ENCODE measurements around the gene PEX16.
A peak's percentile ranks its signal among the peaks of the same experiment; 100 is the strongest.

PEX16 gene

GRCh38 chr11:45936511-45937054 lies 18.9 kb upstream of the PEX16 start:
- CTCF ChIA-PET: interaction anchor here (0.7 to 1.3 kb wide), 5 partner anchors 10 to 92 kb away, joined by 3 to 4 read pairs (median 3); partner anchors contain the start of genes LARGE2 and PEX16
- POLR2A ChIA-PET: no interaction called here
- Histone ChIP-seq H3K4me1 (ENCODE audit: control extremely low read depth in 1 of 4, control insufficient read depth in 4 of 4, insufficient read depth in 4 of 4, low read length in 3 of 4) (no peaks in the 10 kb centered on the region), H3K27me3 (replicated peaks in 2 of 5; ENCODE audit: control insufficient read depth in 4 of 5, insufficient read depth in 5 of 5, low read length in 4 of 5) (no peaks in the 10 kb centered on the region), H3K27ac (ENCODE audit: insufficient read depth in 1 of 2, low read depth in 1 of 2, low read length in 2 of 2, poor library complexity in 1 of 2, severe bottlenecking in 2 of 2) (peak overlapping the region in 1 of 2 experiments; percentile 2), H3K9me3 (ENCODE audit: control extremely low read depth in 1 of 5, control insufficient read depth in 4 of 5, insufficient read depth in 2 of 5, low read depth in 1 of 5, low read length in 4 of 5) (no peaks in the 10 kb centered on the region), H3K36me3 (ENCODE audit: control insufficient read depth in 4 of 4, insufficient read depth in 4 of 4, low read length in 3 of 4) (peaks cover 8 to 67% (median 32%) of the 10 kb centered on the region in 4 experiments), H3K4me3 (ENCODE audit: control insufficient read depth in 1 of 7, extremely low read depth in 1 of 7, insufficient read depth in 4 of 7, low read depth in 2 of 7, low read length in 6 of 7) (no peak overlapping the region)
- WGBS (ENCODE audit: insufficient coverage): 93% methylated on average over 3 of the region's 4 CpGs
- no peak for DNase-seq

GRCh38 chr11:45935349-45936064 lies 17.8 kb upstream of the PEX16 start:
- peaks cover 8 to 72% (median 31%) of the 10 kb centered on the region in 4 experiments for H3K36me3 ChIP-seq (ENCODE audit: control insufficient read depth in 4 of 4, insufficient read depth in 4 of 4, low read length in 3 of 4)
- H3K9me3 ChIP-seq (ENCODE audit: control extremely low read depth in 1 of 5, control insufficient read depth in 4 of 5, insufficient read depth in 2 of 5, low read depth in 1 of 5, low read length in 4 of 5): no peaks in the 10 kb centered on the region
- H3K4me3 ChIP-seq (ENCODE audit: control insufficient read depth in 1 of 7, extremely low read depth in 1 of 7, insufficient read depth in 4 of 7, low read depth in 2 of 7, low read length in 6 of 7): no peak overlapping the region
- WGBS (ENCODE audit: insufficient coverage): 97% methylated on average over 6 of the region's 8 CpGs
- no peaks in the 10 kb centered on the region for H3K27me3 ChIP-seq (replicated peaks in 2 of 5; ENCODE audit: control insufficient read depth in 4 of 5, insufficient read depth in 5 of 5, low read length in 4 of 5)
- no peak overlapping the region for H3K27ac ChIP-seq (ENCODE audit: insufficient read depth in 1 of 2, low read depth in 1 of 2, low read length in 2 of 2, poor library complexity in 1 of 2, severe bottlenecking in 2 of 2)
- DNase-seq: no peak
- POLR2A ChIA-PET: no interaction called here
- peaks cover 0 to 3% (median 0%) of the 10 kb centered on the region in 4 experiments for H3K4me1 ChIP-seq (ENCODE audit: control extremely low read depth in 1 of 4, control insufficient read depth in 4 of 4, insufficient read depth in 4 of 4, low read length in 3 of 4)
- CTCF ChIA-PET: interaction anchor here (0.7 to 1.1 kb wide), 2 partner anchors 8 to 65 kb away, joined by 3 to 4 read pairs; no protein-coding TSS in a partner anchor

GRCh38 chr11:45934580-45935318 lies 17.1 kb upstream of the PEX16 start:
- Histone ChIP-seq H3K36me3 (ENCODE audit: control insufficient read depth in 4 of 4, insufficient read depth in 4 of 4, low read length in 3 of 4) (peaks cover 7 to 72% (median 30%) of the 10 kb centered on the region in 4 experiments), H3K27ac (ENCODE audit: insufficient read depth in 1 of 2, low read depth in 1 of 2, low read length in 2 of 2, poor library complexity in 1 of 2, severe bottlenecking in 2 of 2) (no peak overlapping the region), H3K4me1 (ENCODE audit: control extremely low read depth in 1 of 4, control insufficient read depth in 4 of 4, insufficient read depth in 4 of 4, low read length in 3 of 4) (peaks cover 0 to 9% (median 3%) of the 10 kb centered on the region in 4 experiments), H3K4me3 (ENCODE audit: control insufficient read depth in 1 of 7, extremely low read depth in 1 of 7, insufficient read depth in 4 of 7, low read depth in 2 of 7, low read length in 6 of 7) (no peak overlapping the region), H3K9me3 (ENCODE audit: control extremely low read depth in 1 of 5, control insufficient read depth in 4 of 5, insufficient read depth in 2 of 5, low read depth in 1 of 5, low read length in 4 of 5) (no peaks in the 10 kb centered on the region), H3K27me3 (replicated peaks in 2 of 5; ENCODE audit: control insufficient read depth in 4 of 5, insufficient read depth in 5 of 5, low read length in 4 of 5) (no peaks in the 10 kb centered on the region)
- DNase-seq: no peak
- ChIA-PET CTCF (interaction anchor here (0.6 to 0.7 kb wide), 2 partner anchors 64 to 1209 kb away, joined by 3 to 4 read pairs; no protein-coding TSS in a partner anchor), POLR2A (no interaction called here)
- WGBS (ENCODE audit: insufficient coverage): 95% methylated on average over 10 of the region's 12 CpGs

- Histone ChIP-seq H3K4me1 (ENCODE audit: control extremely low read depth in 1 of 4, control insufficient read depth in 4 of 4, insufficient read depth in 4 of 4, low read length in 3 of 4) (peaks cover 0 to 10% (median 3%) of the 10 kb centered on the region in 4 experiments), H3K27me3 (replicated peaks in 2 of 5; ENCODE audit: control insufficient read depth in 4 of 5, insufficient read depth in 5 of 5, low read length in 4 of 5) (no peaks in the 10 kb centered on the region), H3K9me3 (ENCODE audit: control extremely low read depth in 1 of 5, control insufficient read depth in 4 of 5, insufficient read depth in 2 of 5, low read depth in 1 of 5, low read length in 4 of 5) (no peaks in the 10 kb centered on the region), H3K27ac (ENCODE audit: insufficient read depth in 1 of 2, low read depth in 1 of 2, low read length in 2 of 2, poor library complexity in 1 of 2, severe bottlenecking in 2 of 2) (no peak overlapping the region), H3K4me3 (ENCODE audit: control insufficient read depth in 1 of 7, extremely low read depth in 1 of 7, insufficient read depth in 4 of 7, low read depth in 2 of 7, low read length in 6 of 7) (no peak overlapping the region), H3K36me3 (ENCODE audit: control insufficient read depth in 4 of 4, insufficient read depth in 4 of 4, low read length in 3 of 4) (peaks cover 6 to 72% (median 29%) of the 10 kb centered on the region in 4 experiments)
- 95% methylated on average over 14 of the region's 21 CpGs for WGBS (ENCODE audit: insufficient coverage)
- POLR2A ChIA-PET: no interaction called here
- no peak for DNase-seq
- CTCF ChIA-PET: interaction anchor here (0.6 kb wide), 1 partner anchor 1210 kb away, joined by 3 read pairs; no protein-coding TSS in a partner anchor
Observed at GRCh38 chr11:45933846-45934579, 16.3 kb upstream of the PEX16 start.

DNA sequence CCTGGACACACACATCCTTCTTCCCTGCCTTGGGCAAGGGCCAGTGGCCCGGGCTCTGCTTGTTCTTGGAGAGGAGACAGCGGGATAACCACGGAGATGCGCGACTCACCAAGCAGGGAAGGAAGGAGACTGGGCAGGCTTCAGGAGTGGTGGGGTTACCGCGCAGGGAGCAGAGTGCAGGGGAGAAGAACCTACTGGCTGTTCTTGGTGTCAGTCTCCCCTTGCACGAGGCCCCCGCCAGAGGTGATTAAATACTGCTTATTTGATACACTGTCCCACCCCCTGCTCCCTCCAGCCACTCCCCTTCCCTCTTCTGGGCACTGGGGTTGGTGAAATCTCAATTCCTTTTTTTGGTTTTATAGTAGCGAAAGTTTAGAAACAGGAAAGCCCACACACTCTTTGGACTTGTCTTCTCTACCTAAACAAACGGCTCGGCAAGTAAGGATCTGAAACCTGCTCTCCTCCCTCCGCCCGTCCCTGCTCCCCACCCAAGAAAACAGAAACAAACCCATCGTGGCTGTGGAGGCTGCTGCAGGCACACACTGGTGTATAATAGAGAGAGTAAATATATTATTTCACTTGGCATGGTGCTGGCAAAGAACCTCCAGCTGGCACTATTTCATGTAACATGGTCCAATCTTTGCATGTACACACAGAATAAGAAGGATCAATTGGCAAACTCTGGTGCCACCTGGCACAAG lies 15.6 kb upstream of the PEX16 start:
- CTCF ChIA-PET: no interaction called here
- H3K27ac ChIP-seq (ENCODE audit: insufficient read depth in 1 of 2, low read depth in 1 of 2, low read length in 2 of 2, poor library complexity in 1 of 2, severe bottlenecking in 2 of 2): no peak overlapping the region
- no peaks in the 10 kb centered on the region for H3K27me3 ChIP-seq (replicated peaks in 2 of 5; ENCODE audit: control insufficient read depth in 4 of 5, insufficient read depth in 5 of 5, low read length in 4 of 5)
- POLR2A ChIA-PET: no interaction called here
- H3K4me1 ChIP-seq (ENCODE audit: control extremely low read depth in 1 of 4, control insufficient read depth in 4 of 4, insufficient read depth in 4 of 4, low read length in 3 of 4): peaks cover 0 to 10% (median 3%) of the 10 kb centered on the region in 4 experiments
- DNase-seq: no peak
- H3K36me3 ChIP-seq (ENCODE audit: control insufficient read depth in 4 of 4, insufficient read depth in 4 of 4, low read length in 3 of 4): peaks cover 6 to 70% (median 28%) of the 10 kb centered on the region in 4 experiments
- 89% methylated on average over 6 of the region's 15 CpGs for WGBS (ENCODE audit: insufficient coverage)
- H3K9me3 ChIP-seq (ENCODE audit: control extremely low read depth in 1 of 5, control insufficient read depth in 4 of 5, insufficient read depth in 2 of 5, low read depth in 1 of 5, low read length in 4 of 5): no peaks in the 10 kb centered on the region
- no peak overlapping the region for H3K4me3 ChIP-seq (ENCODE audit: control insufficient read depth in 1 of 7, extremely low read depth in 1 of 7, insufficient read depth in 4 of 7, low read depth in 2 of 7, low read length in 6 of 7)

GRCh38 chr11:45932217-45932616 lies 14.5 kb upstream of the PEX16 start:
- Histone ChIP-seq H3K27ac (ENCODE audit: insufficient read depth in 1 of 2, low read depth in 1 of 2, low read length in 2 of 2, poor library complexity in 1 of 2, severe bottlenecking in 2 of 2) (no peak overlapping the region), H3K36me3 (ENCODE audit: control insufficient read depth in 4 of 4, insufficient read depth in 4 of 4, low read length in 3 of 4) (peaks cover 6 to 63% (median 24%) of the 10 kb centered on the region in 4 experiments), H3K9me3 (ENCODE audit: control extremely low read depth in 1 of 5, control insufficient read depth in 4 of 5, insufficient read depth in 2 of 5, low read depth in 1 of 5, low read length in 4 of 5) (no peaks in the 10 kb centered on the region), H3K27me3 (replicated peaks in 2 of 5; ENCODE audit: control insufficient read depth in 4 of 5, insufficient read depth in 5 of 5, low read length in 4 of 5) (no peaks in the 10 kb centered on the region), H3K4me3 (ENCODE audit: control insufficient read depth in 1 of 7, extremely low read depth in 1 of 7, insufficient read depth in 4 of 7, low read depth in 2 of 7, low read length in 6 of 7) (no peak overlapping the region), H3K4me1 (ENCODE audit: control extremely low read depth in 1 of 4, control insufficient read depth in 4 of 4, insufficient read depth in 4 of 4, low read length in 3 of 4) (peaks cover 0 to 12% (median 8%) of the 10 kb centered on the region in 4 experiments)
- DNase-seq: no peak
- ChIA-PET CTCF (no interaction called here), POLR2A (no interaction called here)
- 97% methylated on average over 3 of the region's 8 CpGs for WGBS (ENCODE audit: insufficient coverage)

All from common myeloid progenitor, CD34-positive (primary cell).